Measurements from ENCODE around the gene SIPA1. TPM values are rescaled to one million over a fixed set of nuclear protein-coding genes. Genes with fewer than 3 reads are reported as not detected.

SIPA1 gene
- total and polyA plus RNA-seq, 2 of the 8 experiments (the other 6 are each of a cell fraction or from before 2014, with no cell fraction given), result 35.3 to 72.2 TPM

DNA sequence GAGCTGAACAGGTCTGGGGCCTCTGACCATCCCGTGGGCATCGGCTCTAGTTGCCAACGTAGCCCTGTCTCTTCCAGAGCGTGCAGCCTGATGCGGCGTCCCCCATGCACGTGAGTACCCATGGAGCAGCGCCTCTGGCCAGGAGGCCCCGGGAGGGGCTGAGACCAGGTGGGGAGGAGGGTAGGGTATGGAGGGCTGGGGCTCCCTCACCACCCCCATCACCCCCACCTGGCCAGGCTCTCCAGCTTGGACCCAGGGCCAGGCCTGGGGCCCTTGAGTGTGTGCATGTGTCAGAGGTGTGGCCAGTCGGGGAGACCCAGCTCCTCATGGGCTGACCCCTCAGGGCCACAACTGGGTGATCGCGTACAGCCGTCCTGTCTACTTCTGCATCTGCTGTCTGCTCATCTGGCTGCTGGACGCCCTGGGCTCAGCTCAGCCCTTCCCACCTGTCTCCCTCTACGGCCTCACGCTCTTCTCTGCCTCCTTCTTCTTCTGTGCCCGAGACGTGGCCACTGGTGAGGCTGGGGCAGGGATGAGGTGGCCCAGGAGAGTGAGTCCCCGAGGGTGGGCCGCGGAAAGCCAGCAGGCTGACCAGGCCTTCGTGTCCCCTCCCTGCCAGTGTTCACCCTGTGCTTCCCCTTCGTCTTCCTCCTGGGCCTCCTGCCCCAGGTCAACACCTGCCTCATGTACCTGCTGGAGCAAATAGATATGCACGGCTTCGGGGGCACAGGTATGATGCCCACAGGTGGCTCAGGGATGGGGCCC lies 13.9 kb upstream of the SIPA1 start:
- H2BK12ac ChIP-seq (ENCODE audit: low read depth, low read length), result no peak overlapping the region
- H3K27me3 ChIP-seq (replicated peaks in 1 of 4; ENCODE audit: control insufficient read depth in 3 of 4, extremely low read depth in 1 of 4, insufficient read depth in 3 of 4, low read length in 3 of 4), result no peaks in the 10 kb centered on the region
- TF ChIP-seq NANOG (IDR thresholded peaks at IDR 0.05; ENCODE audit: insufficient read depth, low read depth, low read length, poor library complexity, severe bottlenecking) (no peak), POLR2A (IDR thresholded peaks at IDR 0.05; ENCODE audit: control extremely low read depth in 1 of 2, low read depth in 2 of 2, low read length in 2 of 2) (no peak), SP1 (IDR thresholded peaks at IDR 0.05; ENCODE audit: low read depth, low read length) (no peak), KDM1A (IDR thresholded peaks at IDR 0.05; ENCODE audit: borderline replicate concordance, low read length) (no peak), RFX5 (IDR thresholded peaks at IDR 0.05; ENCODE audit: borderline replicate concordance, low read depth, low read length) (no peak), CBX8 (IDR thresholded peaks at IDR 0.05; ENCODE audit: borderline replicate concordance, low read depth, low read length) (no peak), TEAD4 (IDR thresholded peaks at IDR 0.05; ENCODE audit: low read depth, low read length) (no peak), RNF2 (IDR thresholded peaks at IDR 0.05; ENCODE audit: borderline replicate concordance, low read depth, low read length, missing control alignments, poor library complexity, severe bottlenecking) (no peak), TCF12 (IDR thresholded peaks at IDR 0.05; ENCODE audit: low read depth, low read length) (no peak), CHD2 (IDR thresholded peaks at IDR 0.05; ENCODE audit: low read length) (no peak)
- H3K4me1 ChIP-seq (replicated peaks in 1 of 4; ENCODE audit: control insufficient read depth in 3 of 4, insufficient read depth in 4 of 4, low read length in 3 of 4), result no peaks in the 10 kb centered on the region
- no peak overlapping the region for H3K4me3 ChIP-seq (ENCODE audit: extremely low read depth in 1 of 4, insufficient read depth in 2 of 4, low read depth in 3 of 4, low read length in 4 of 4)
- ChIA-PET POLR2A (ENCODE audit: partially characterized antibody) (interaction anchor here (0.7 to 4.1 kb wide), 8 partner anchors 8 to 285 kb away, joined by 3 to 40 read pairs (median 4); partner anchors contain the start of gene SIPA1), CTCF (ENCODE audit: partially characterized antibody) (interaction anchor here (0.6 to 1.3 kb wide), 3 partner anchors 14 to 59 kb away, joined by 3 read pairs; no protein-coding TSS in a partner anchor)
- peaks cover 3% of the 10 kb centered on the region; the same call in 1 of the 2 replicates for H3K79me1 ChIP-seq (ENCODE audit: low read depth, low read length)
- H3K14ac ChIP-seq (ENCODE audit: insufficient read length), result no peak overlapping the region
- H3K79me2 ChIP-seq (ENCODE audit: control insufficient read depth in 1 of 2, insufficient read depth in 2 of 2, low read length in 2 of 2), result no peaks in the 10 kb centered on the region
- no peak overlapping the region for H4K91ac ChIP-seq (replicated peaks; ENCODE audit: insufficient read length, low read length)
- no peak overlapping the region for H2BK120ac ChIP-seq (replicated peaks; ENCODE audit: low read depth, low read length)
- 85% methylated on average over 25 of the region's 25 CpGs; no CpG with 5 or more reads in 1 of the 2 experiments for WGBS, 2 experiments (ENCODE audit: extremely low coverage in 1 of 2, insufficient coverage in 1 of 2, insufficient read length in 1 of 2, insufficient replicate concordance in 2 of 2, low coverage in 1 of 2, low lambda C conversion rate in 2 of 2, missing lambda C conversion rate in 1 of 2)
- H3K4me2 ChIP-seq (ENCODE audit: insufficient read depth in 1 of 2, low read depth in 2 of 2, low read length in 2 of 2), result no peak overlapping the region
- H3K4ac ChIP-seq (replicated peaks; ENCODE audit: insufficient read length, low read depth, low read length), result no peak overlapping the region
- FAIRE-seq (no peak), DNase-seq (ENCODE audit: low read depth in 1 of 2, low spot score in 2 of 2) (no peak)
- no peak overlapping the region for H2BK15ac ChIP-seq (ENCODE audit: low read length)
- H4K5ac ChIP-seq (ENCODE audit: insufficient read length, low read depth, low read length), result no peak overlapping the region
- H3K23me2 ChIP-seq (ENCODE audit: low read depth, low read length), result no peaks in the 10 kb centered on the region
- H2AK5ac ChIP-seq (ENCODE audit: low read depth, low read length), result no peak overlapping the region
- H2BK5ac ChIP-seq (ENCODE audit: low read depth, low read length), result no peak overlapping the region
- peaks cover 21 to 52% (median 34%) of the 10 kb centered on the region in 4 experiments; a peak in 7 of 8 replicates for H3K36me3 ChIP-seq (ENCODE audit: control insufficient read depth in 2 of 4, insufficient read depth in 4 of 4, low read length in 3 of 4)
- H3K9me3 ChIP-seq (ENCODE audit: insufficient read depth in 2 of 2, low read depth in 1 of 2, low read length in 1 of 2), result no peaks in the 10 kb centered on the region
- H3K18ac ChIP-seq (ENCODE audit: extremely low read depth, low read length), result no peak overlapping the region
- no peak overlapping the region for H3K9ac ChIP-seq (replicated peaks in 1 of 4; ENCODE audit: extremely low read depth in 1 of 4, low read depth in 3 of 4, low read length in 3 of 4)
- H3K23ac ChIP-seq (ENCODE audit: insufficient read length), result no peak overlapping the region
- no peak overlapping the region for H3K56ac ChIP-seq (replicated peaks; ENCODE audit: insufficient read length, low read depth, low read length)
- peaks cover 0 to 37% of the 10 kb centered on the region in 2 experiments for H4K20me1 ChIP-seq (replicated peaks in 1 of 2; ENCODE audit: control insufficient read depth in 1 of 2, insufficient read depth in 2 of 2, low read length in 2 of 2)
- no peak overlapping the region for H3K27ac ChIP-seq (ENCODE audit: low read depth, low read length)
- H2BK20ac ChIP-seq (ENCODE audit: low read length), result no peak overlapping the region
- no peak overlapping the region for H4K8ac ChIP-seq (ENCODE audit: extremely low read depth, insufficient read depth, low read length)
- no peak overlapping the region for H2AFZ ChIP-seq (ENCODE audit: low read length)

Data from H1 (cell line).